Stimulated activated CD4-positive, alpha-beta T cell treated with anti-CD3 and anti-CD28 coated beads, TNF-alpha, amount 100 ng/mL, for 24 hours (primary cell): ENCODE measurements around the gene OR51F2.
"Not testable (repeated sequence)": the region's sequence is repeated elsewhere in the genome, so short reads cannot be mapped to it uniquely, and the experiment has no call there.

Source experiments
- DNase-seq, 3 experiments: peaks; one replicate each; pipeline ENCODE4 v3.0.0-alpha.2; 2020; ENCODE audit warnings: low read depth in 3 of 3

OR51F2 gene

GRCh38 chr11:4821021-4821420, at the start of gene OR51F2:
TSS of gene OR51F2 (plus strand) at chr11:4821321. CDS start at chr11:4821422, 101 bp downstream.
- no peak for DNase-seq

GRCh38 chr11:4782454-4782853, 38.7 kb upstream of the OR51F2 start:
- no peak for DNase-seq

- no peak for DNase-seq
These were observed 23.9 kb upstream of the OR51F2 start for GRCh38 chr11:4797206-4797605.

GRCh38 chr11:4798427-4799183, 22.5 kb upstream of the OR51F2 start:
- no peak for DNase-seq

- not testable (repeated sequence) for DNase-seq
These were observed 19.8 kb upstream of the OR51F2 start for GRCh38 chr11:4801316-4801715.

GRCh38 chr11:4804280-4804679, 16.8 kb upstream of the OR51F2 start, which contains the start of gene OR52R1:
TSS of gene OR52R1 (minus strand) at chr11:4804380. CDS start at chr11:4804380, 0 bp downstream.
- DNase-seq, result no peak

GRCh38 chr11:4808476-4808875, 12.6 kb upstream of the OR51F2 start:
- no peak for DNase-seq

GRCh38 chr11:4809246-4809645, 11.9 kb upstream of the OR51F2 start:
- DNase-seq, result no peak

- DNase-seq, result no peak
These were observed 4.0 kb downstream of the OR51F2 start for GRCh38 chr11:4825132-4825531.

- DNase-seq, result no peak
These were observed 5.3 kb downstream of the OR51F2 start for GRCh38 chr11:4826425-4826824.

GRCh38 chr11:4830346-4830745, 9.2 kb downstream of the OR51F2 start:
- no peak for DNase-seq

- no peak for DNase-seq
These were observed 9.8 kb downstream of the OR51F2 start for GRCh38 chr11:4830909-4831308.

GRCh38 chr11:4839851-4840549, 18.9 kb downstream of the OR51F2 start:
- no peak for DNase-seq

GRCh38 chr11:4848908-4849532, 27.9 kb downstream of the OR51F2 start, which contains the start of gene OR51S1:
TSS of gene OR51S1 (minus strand) at chr11:4849208. CDS start at chr11:4849208, 0 bp downstream.
- DNase-seq, result no peak

- DNase-seq, result no peak
These were observed 29.9 kb downstream of the OR51F2 start for GRCh38 chr11:4851033-4851432.

GRCh38 chr11:4854286-4854685, 33.2 kb downstream of the OR51F2 start:
- DNase-seq, result not testable (repeated sequence)

GRCh38 chr11:4862447-4863236, 41.5 kb downstream of the OR51F2 start:
- no peak for DNase-seq

- no peak for DNase-seq
These were observed 42.8 kb downstream of the OR51F2 start for GRCh38 chr11:4863876-4864275.

GRCh38 chr11:4865855-4866254, 44.7 kb downstream of the OR51F2 start:
- no peak for DNase-seq
